T-helper 1 cell (primary cell): Measurements from ENCODE around the gene VPS39.

ENCODE experiments used
- DNase-seq, 5 donors: peaks; one replicate each; pipeline ENCODE4 v3.0.0-alpha.2; 2012 to 2020

VPS39 gene

GRCh38 chr15:42143356-42143755 is 64.7 kb downstream of the VPS39 start:
- no peak for DNase-seq

- no peak for DNase-seq
Observed at GRCh38 chr15:42141795-42142667, 66.1 kb downstream of the VPS39 start.

- DNase-seq, result no peak
Observed at GRCh38 chr15:42141246-42141645, 66.9 kb downstream of the VPS39 start.

- peak in 1 of 5 donors; percentile 3 for DNase-seq
Observed at GRCh38 chr15:42140383-42141070, 67.6 kb downstream of the VPS39 start.

GRCh38 chr15:42139596-42139995 is 68.5 kb downstream of the VPS39 start:
- DNase-seq, result peak in 1 of 5 donors; percentile 2

- no peak for DNase-seq
Observed at GRCh38 chr15:42138968-42139386, 69.1 kb downstream of the VPS39 start.

- no peak for DNase-seq
Observed at GRCh38 chr15:42138411-42138810, 69.7 kb downstream of the VPS39 start.

- DNase-seq, result peak in 2 of 5 donors; percentile 5 to 22
Observed at GRCh38 chr15:42137461-42138261, 70.4 kb downstream of the VPS39 start.

- DNase-seq, result no peak
Observed at GRCh38 chr15:42136513-42136912, 71.6 kb downstream of the VPS39 start.

- DNase-seq, result no peak
Observed at GRCh38 chr15:42135351-42135750, 72.8 kb downstream of the VPS39 start.

- DNase-seq, result no peak
Observed at GRCh38 chr15:42134617-42135245, 73.4 kb downstream of the VPS39 start.

GRCh38 chr15:42133886-42134502 is 74.1 kb downstream of the VPS39 start:
- DNase-seq, result peak in 3 of 5 donors; percentile 21 to 42 (median 22)

- DNase-seq, result no peak
Observed at GRCh38 chr15:42133356-42133755, 74.7 kb downstream of the VPS39 start.

GRCh38 chr15:42131826-42132806 is 76.0 kb downstream of the VPS39 start:
- DNase-seq, result no peak

GRCh38 chr15:42131006-42131405 is 77.1 kb downstream of the VPS39 start:
- DNase-seq, result no peak

GRCh38 chr15:42130246-42130986 is 77.7 kb downstream of the VPS39 start:
- DNase-seq, result no peak

GRCh38 chr15:42129364-42129763 is 78.7 kb downstream of the VPS39 start:
- no peak for DNase-seq

GRCh38 chr15:42128476-42128875 is 79.6 kb downstream of the VPS39 start:
- no peak for DNase-seq

GRCh38 chr15:42123546-42123945 is 84.6 kb downstream of the VPS39 start:
- no peak for DNase-seq

GRCh38 chr15:42121682-42122081 is 86.4 kb downstream of the VPS39 start:
- DNase-seq, result no peak
